ENCODE data around the gene PARP11.

DNA sequence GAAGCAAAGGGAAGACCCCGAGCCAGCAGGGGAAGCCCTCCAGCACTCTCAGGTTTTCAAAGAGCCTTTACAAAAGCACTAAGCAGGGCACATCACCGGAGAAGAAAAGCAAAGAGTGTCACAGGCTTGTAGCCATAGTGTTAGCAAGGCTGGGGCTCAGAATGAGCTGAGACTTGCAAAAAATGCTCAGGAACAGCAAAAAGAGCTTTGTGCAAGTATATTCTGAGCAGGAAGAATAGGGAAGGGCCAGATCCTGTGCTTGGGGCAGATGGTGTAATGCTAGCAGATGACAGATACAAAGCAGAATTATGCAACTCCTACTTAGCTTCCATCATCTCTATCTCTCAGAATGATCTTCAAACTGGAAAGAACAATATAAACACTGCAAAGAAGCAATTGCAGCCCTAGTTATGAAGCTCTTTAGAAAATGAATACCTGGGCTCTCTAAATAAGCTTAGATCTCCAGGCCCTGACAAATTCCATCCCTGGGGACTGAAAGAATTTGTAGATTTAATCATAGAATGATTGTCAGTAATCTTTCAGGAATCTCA is 23.7 kb upstream of the PARP11 start:
- TF ChIP-seq POLR2A (IDR thresholded peaks at IDR 0.05; ENCODE audit: low read depth, low read length) (no peak), EZH2 (IDR thresholded peaks at IDR 0.05; ENCODE audit: borderline replicate concordance, low read depth, low read length, severe bottlenecking) (no peak), POLR2AphosphoS5 (IDR thresholded peaks at IDR 0.05; ENCODE audit: insufficient read depth, low read depth, low read length) (no peak), FOS (IDR thresholded peaks at IDR 0.05; ENCODE audit: borderline replicate concordance, insufficient read depth, low read length) (no peak)
- TF ChIP-seq, protein P1, sequence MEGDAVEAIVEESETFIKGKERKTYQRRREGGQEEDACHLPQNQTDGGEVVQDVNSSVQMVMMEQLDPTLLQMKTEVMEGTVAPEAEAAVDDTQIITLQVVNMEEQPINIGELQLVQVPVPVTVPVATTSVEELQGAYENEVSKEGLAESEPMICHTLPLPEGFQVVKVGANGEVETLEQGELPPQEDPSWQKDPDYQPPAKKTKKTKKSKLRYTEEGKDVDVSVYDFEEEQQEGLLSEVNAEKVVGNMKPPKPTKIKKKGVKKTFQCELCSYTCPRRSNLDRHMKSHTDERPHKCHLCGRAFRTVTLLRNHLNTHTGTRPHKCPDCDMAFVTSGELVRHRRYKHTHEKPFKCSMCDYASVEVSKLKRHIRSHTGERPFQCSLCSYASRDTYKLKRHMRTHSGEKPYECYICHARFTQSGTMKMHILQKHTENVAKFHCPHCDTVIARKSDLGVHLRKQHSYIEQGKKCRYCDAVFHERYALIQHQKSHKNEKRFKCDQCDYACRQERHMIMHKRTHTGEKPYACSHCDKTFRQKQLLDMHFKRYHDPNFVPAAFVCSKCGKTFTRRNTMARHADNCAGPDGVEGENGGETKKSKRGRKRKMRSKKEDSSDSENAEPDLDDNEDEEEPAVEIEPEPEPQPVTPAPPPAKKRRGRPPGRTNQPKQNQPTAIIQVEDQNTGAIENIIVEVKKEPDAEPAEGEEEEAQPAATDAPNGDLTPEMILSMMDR (IDR thresholded peaks at IDR 0.05; ENCODE audit: extremely low read depth in 1 of 2, insufficient read depth in 1 of 2, low read depth in 1 of 2, low read length in 2 of 2) = no peak

Measured in endothelial cell of umbilical vein (primary cell).